Activated T-helper 2 cell treated with anti-CD3 and anti-CD28 coated beads, Interferon-gamma antibody, Interleukin-2, Interleukin-4, amounts not matched to agents 10 μg/mL and 5 μg/mL and 100 μg/mL, durations not matched to agents 14 hours and 24 hours and 36 hours (primary cell): Measurements from ENCODE around the gene TMEM201. TPM values are rescaled to one million over a fixed set of nuclear protein-coding genes. Genes with fewer than 3 reads are reported as not detected.
"Not testable (repeated sequence)": the region's sequence is repeated elsewhere in the genome, so short reads cannot be mapped to it uniquely, and the experiment has no call there.

Experiments used
- DNase-seq: peaks from one replicate; pipeline ENCODE4 v3.0.0; 2021; ENCODE audit warnings: low spot score
- H3K27ac Mint-ChIP-seq: one replicate; pipeline ENCODE4 v1.8.0; 2021; ENCODE audit warnings: mixed read lengths
- H3K27me3 Mint-ChIP-seq: one replicate; pipeline ENCODE4 v1.8.0; 2021; ENCODE audit warnings: low read depth, mixed read lengths
- H3K36me3 Mint-ChIP-seq: one replicate; pipeline ENCODE4 v1.8.0; 2021; ENCODE audit warnings: low read depth, mixed read lengths
- H3K4me1 Mint-ChIP-seq: one replicate; pipeline ENCODE4 v1.8.0; 2021; ENCODE audit warnings: low read depth, mixed read lengths
- H3K4me3 Mint-ChIP-seq: one replicate; pipeline ENCODE4 v1.8.0; 2021; ENCODE audit warnings: low read depth, mild to moderate bottlenecking, moderate library complexity, mixed read lengths
- H3K9me3 Mint-ChIP-seq: one replicate; pipeline ENCODE4 v1.8.0; 2021; ENCODE audit warnings: mixed read lengths
- intact Hi-C: fragments of 100-400 bp; cut with micrococcal nuclease; formaldehyde crosslinking; loops from one replicate; pipeline ENCODE4 v1.15.1; 2023
- total RNA-seq: library from RNA; stranded (reverse); gene quantifications from 2 replicates; pipeline ENCODE4 v1.2.3, GENCODE V29; 2022

The TMEM201 gene
- total RNA-seq, 1 donor from 2014 or later: 30.8 TPM

- Mint-ChIP-seq H3K9me3 (no peaks in the 10 kb centered on the region), H3K36me3 (peaks cover 58% of the 10 kb centered on the region), H3K4me3 (no peak overlapping the region), H3K27ac (no peak overlapping the region), H3K4me1 (peaks cover 26% of the 10 kb centered on the region), H3K27me3 (no peaks in the 10 kb centered on the region)
- intact Hi-C loops: no loop called here
- no peak for DNase-seq
Measured at GRCh38 chr1:9558946-9559545, 29.7 kb upstream of the TMEM201 start.

DNA sequence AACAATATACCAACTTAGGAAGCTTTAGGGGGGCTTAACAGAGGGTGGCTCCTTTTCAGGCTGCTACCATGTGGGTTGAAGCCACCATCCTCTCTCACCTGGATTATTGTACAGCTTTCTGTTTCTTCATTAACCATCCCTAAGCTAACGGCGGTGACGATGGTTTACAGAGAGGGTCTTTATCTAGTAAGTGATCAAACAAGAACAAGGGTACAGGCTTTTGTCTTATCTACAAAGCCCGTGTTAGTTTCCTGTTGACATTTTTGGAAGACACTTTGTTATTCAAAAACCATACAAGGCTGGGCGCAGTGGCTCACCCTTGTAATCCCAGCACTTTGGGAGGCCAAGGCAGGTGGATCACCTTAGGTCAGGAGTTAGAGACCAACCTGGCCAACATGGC is 29.0 kb upstream of the TMEM201 start:
- no peak overlapping the region for H3K4me3 Mint-ChIP-seq
- intact Hi-C loops: no loop called here
- H3K4me1 Mint-ChIP-seq: peaks cover 26% of the 10 kb centered on the region

GRCh38 chr1:9560090-9560489 is 28.6 kb upstream of the TMEM201 start:
- H3K9me3 Mint-ChIP-seq, H3K27me3 Mint-ChIP-seq, H3K4me3 Mint-ChIP-seq, DNase-seq, intact Hi-C loops, H3K27ac Mint-ChIP-seq: not testable (repeated sequence)
- Mint-ChIP-seq H3K4me1 (peaks cover 26% of the 10 kb centered on the region), H3K36me3 (peaks cover 55% of the 10 kb centered on the region)

More for the DNA sequence above, 29.0 kb upstream of the TMEM201 start:
- Mint-ChIP-seq H3K27ac (no peak overlapping the region), H3K27me3 (no peaks in the 10 kb centered on the region), H3K9me3 (no peaks in the 10 kb centered on the region), H3K36me3 (peaks cover 58% of the 10 kb centered on the region)
- no peak for DNase-seq

DNA sequence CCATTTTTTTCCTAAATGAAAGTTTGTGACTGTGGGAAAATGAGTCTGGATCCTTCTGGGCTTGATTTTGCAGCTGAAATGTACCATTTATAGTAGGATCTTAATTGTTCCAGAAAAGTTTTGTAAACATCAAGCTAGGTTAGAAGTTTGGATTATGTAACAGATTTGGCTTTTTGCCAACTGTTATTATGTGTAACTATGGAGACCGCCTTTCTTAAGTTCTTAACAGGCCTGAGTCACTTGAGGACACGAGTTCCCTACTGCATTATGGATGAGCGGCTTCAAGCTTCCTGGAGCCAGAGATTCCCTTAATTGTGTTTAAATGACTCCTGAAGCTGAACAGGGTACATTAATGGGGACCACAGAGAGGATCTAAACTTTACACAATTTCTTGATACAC is 27.3 kb upstream of the TMEM201 start:
- H3K36me3 Mint-ChIP-seq: peaks cover 42% of the 10 kb centered on the region
- intact Hi-C loops: no loop called here
- peaks cover 26% of the 10 kb centered on the region for H3K4me1 Mint-ChIP-seq
- no peak overlapping the region for H3K27ac Mint-ChIP-seq
- no peak overlapping the region for H3K4me3 Mint-ChIP-seq
- DNase-seq: no peak
- H3K9me3 Mint-ChIP-seq: no peaks in the 10 kb centered on the region
- no peaks in the 10 kb centered on the region for H3K27me3 Mint-ChIP-seq

- H3K27ac Mint-ChIP-seq: no peak overlapping the region
- H3K4me1 Mint-ChIP-seq: no peaks in the 10 kb centered on the region
- H3K9me3 Mint-ChIP-seq: no peaks in the 10 kb centered on the region
- H3K27me3 Mint-ChIP-seq: no peaks in the 10 kb centered on the region
- H3K4me3 Mint-ChIP-seq: no peak overlapping the region
- H3K36me3 Mint-ChIP-seq: peaks cover 37% of the 10 kb centered on the region
- DNase-seq: no peak
- intact Hi-C loops: no loop called here
Measured at GRCh38 chr1:9569267-9569666, 19.4 kb upstream of the TMEM201 start.

GRCh38 chr1:9570886-9571529 is 17.7 kb upstream of the TMEM201 start:
- not testable (repeated sequence) for H3K4me3 Mint-ChIP-seq, H3K9me3 Mint-ChIP-seq, DNase-seq, H3K27ac Mint-ChIP-seq, H3K27me3 Mint-ChIP-seq, H3K4me1 Mint-ChIP-seq
- peaks cover 42% of the 10 kb centered on the region for H3K36me3 Mint-ChIP-seq
- intact Hi-C loops: loop anchor here (5.0 kb wide), 1 partner anchor 74 kb away; no protein-coding TSS in a partner anchor

GRCh38 chr1:9573723-9574122 is 15.0 kb upstream of the TMEM201 start:
- H3K27me3 Mint-ChIP-seq: no peaks in the 10 kb centered on the region
- H3K9me3 Mint-ChIP-seq: no peaks in the 10 kb centered on the region
- intact Hi-C loops: loop anchor here (5.0 kb wide), 1 partner anchor 76 kb away; no protein-coding TSS in a partner anchor
- H3K4me1 Mint-ChIP-seq: no peaks in the 10 kb centered on the region
- no peak overlapping the region for H3K4me3 Mint-ChIP-seq
- no peak for DNase-seq
- peaks cover 47% of the 10 kb centered on the region for H3K36me3 Mint-ChIP-seq
- H3K27ac Mint-ChIP-seq: no peak overlapping the region

- H3K4me1 Mint-ChIP-seq: no peaks in the 10 kb centered on the region
- peaks cover 48% of the 10 kb centered on the region for H3K36me3 Mint-ChIP-seq
- intact Hi-C loops: no loop called here
- H3K9me3 Mint-ChIP-seq: no peaks in the 10 kb centered on the region
- no peak overlapping the region for H3K4me3 Mint-ChIP-seq
- no peaks in the 10 kb centered on the region for H3K27me3 Mint-ChIP-seq
- DNase-seq: no peak
- no peak overlapping the region for H3K27ac Mint-ChIP-seq
Measured at GRCh38 chr1:9575486-9575885, 13.2 kb upstream of the TMEM201 start.

GRCh38 chr1:9576903-9577302 is 11.8 kb upstream of the TMEM201 start:
- Mint-ChIP-seq H3K4me1 (no peaks in the 10 kb centered on the region), H3K27ac (no peak overlapping the region), H3K36me3 (peaks cover 48% of the 10 kb centered on the region), H3K9me3 (no peaks in the 10 kb centered on the region), H3K27me3 (no peaks in the 10 kb centered on the region), H3K4me3 (no peak overlapping the region)
- DNase-seq: no peak
- intact Hi-C loops: no loop called here

DNA sequence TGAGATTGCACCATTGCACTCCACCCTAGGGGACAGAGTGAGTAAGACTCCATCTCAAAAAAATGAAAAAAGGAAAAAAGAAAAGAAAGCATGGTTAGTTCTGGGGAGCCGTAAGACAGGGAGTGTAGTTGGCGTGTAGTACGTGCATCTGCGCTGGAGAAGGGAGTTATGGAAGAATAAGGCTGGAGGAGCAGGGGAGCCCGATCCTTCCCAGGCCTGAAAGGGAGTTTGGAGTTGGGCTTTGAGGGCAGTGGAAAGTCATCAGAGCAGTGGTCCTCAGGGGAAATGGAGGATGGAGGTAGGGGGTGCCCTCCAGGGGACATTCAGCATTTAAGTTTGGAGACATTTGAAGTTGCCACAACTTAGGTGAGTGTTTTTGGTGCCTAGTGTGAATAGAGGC is 11.3 kb upstream of the TMEM201 start:
- intact Hi-C loops: no loop called here
- H3K27ac Mint-ChIP-seq: no peak overlapping the region

GRCh38 chr1:9580942-9581341 is 7.8 kb upstream of the TMEM201 start:
- H3K9me3 Mint-ChIP-seq: no peaks in the 10 kb centered on the region
- DNase-seq: no peak
- H3K27ac Mint-ChIP-seq: no peak overlapping the region
- H3K36me3 Mint-ChIP-seq: peaks cover 38% of the 10 kb centered on the region
- no peaks in the 10 kb centered on the region for H3K27me3 Mint-ChIP-seq
- H3K4me1 Mint-ChIP-seq: no peaks in the 10 kb centered on the region
- H3K4me3 Mint-ChIP-seq: no peak overlapping the region
- intact Hi-C loops: no loop called here

More for the DNA sequence above, 11.3 kb upstream of the TMEM201 start:
- Mint-ChIP-seq H3K36me3 (peaks cover 51% of the 10 kb centered on the region), H3K4me3 (no peak overlapping the region), H3K9me3 (no peaks in the 10 kb centered on the region), H3K27me3 (no peaks in the 10 kb centered on the region), H3K4me1 (no peaks in the 10 kb centered on the region)
- no peak for DNase-seq

DNA sequence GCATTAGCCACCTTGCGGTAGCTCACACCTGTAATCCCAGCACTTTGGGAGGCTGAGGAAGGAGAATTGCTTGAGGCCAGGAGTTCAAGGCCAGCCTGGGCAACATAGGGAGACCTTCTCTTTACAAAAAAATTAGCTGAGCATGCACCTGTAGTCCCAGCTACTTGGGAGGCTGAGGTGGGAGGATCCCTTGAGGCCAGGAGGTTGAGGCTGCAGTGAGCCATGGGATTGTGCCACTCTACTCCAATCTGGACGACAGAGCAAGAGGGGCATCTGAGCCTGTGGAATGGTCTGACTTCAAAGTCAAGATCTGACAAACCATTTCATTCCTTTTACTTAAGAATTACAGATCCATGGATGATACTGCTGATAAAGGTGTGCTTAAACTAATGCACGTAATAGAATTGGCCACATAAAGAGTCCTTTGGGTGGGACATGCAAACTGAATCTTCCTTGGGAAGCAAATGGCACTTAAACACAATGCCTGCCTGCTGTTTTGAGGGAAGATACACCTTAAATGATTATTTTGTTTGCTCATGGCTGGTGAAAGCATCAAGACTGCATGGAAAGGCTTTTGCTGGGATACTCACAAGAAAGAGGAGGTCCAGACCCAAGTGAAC is 2.5 kb upstream of the TMEM201 start:
- H3K4me3 Mint-ChIP-seq: no peak overlapping the region
- H3K36me3 Mint-ChIP-seq: peaks cover 18% of the 10 kb centered on the region
- intact Hi-C loops: no loop called here
- no peaks in the 10 kb centered on the region for H3K27me3 Mint-ChIP-seq
- H3K4me1 Mint-ChIP-seq: peaks cover 12% of the 10 kb centered on the region
- DNase-seq: no peak
- no peak overlapping the region for H3K27ac Mint-ChIP-seq
- H3K9me3 Mint-ChIP-seq: no peaks in the 10 kb centered on the region

DNA sequence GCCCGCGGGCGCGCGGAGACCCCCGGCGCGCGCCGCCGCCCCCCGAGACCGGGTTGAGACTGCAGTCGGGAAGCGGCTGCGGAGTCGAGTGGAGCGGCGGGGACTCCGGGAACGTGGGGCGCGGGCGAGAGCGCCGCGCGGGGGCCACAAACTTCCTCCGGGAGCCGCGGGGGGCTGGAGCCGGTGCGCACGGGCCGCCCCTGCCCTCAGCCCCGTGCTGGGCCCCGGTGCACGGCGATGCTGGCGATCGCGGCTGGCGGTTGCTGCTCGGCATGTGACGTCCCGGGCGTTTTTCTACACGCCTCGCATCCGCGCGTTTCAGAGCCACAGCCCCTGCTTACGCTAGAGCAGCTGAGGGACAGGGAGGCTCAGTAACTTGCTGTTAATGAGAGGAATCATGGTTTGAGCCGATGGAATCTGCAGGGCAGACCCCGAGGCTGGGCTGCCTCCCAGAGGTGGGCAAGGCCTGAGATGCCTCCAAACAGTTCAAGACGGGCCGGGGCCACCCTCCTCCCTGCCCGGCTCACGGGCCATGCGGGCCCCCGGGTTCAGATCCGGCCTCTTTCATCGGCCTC is 520 bp downstream of the TMEM201 start:
- peaks cover 20% of the 10 kb centered on the region for H3K4me1 Mint-ChIP-seq
- H3K27me3 Mint-ChIP-seq: no peaks in the 10 kb centered on the region
- peak overlapping the region; percentile 82 for H3K4me3 Mint-ChIP-seq
- peak overlapping the region; percentile 67 for H3K27ac Mint-ChIP-seq
- peaks cover 6% of the 10 kb centered on the region for H3K36me3 Mint-ChIP-seq
- DNase-seq: peak; percentile 32
- intact Hi-C loops: no loop called here
- no peaks in the 10 kb centered on the region for H3K9me3 Mint-ChIP-seq
